ENCODE data around the gene GAA.

GAA gene

DNA sequence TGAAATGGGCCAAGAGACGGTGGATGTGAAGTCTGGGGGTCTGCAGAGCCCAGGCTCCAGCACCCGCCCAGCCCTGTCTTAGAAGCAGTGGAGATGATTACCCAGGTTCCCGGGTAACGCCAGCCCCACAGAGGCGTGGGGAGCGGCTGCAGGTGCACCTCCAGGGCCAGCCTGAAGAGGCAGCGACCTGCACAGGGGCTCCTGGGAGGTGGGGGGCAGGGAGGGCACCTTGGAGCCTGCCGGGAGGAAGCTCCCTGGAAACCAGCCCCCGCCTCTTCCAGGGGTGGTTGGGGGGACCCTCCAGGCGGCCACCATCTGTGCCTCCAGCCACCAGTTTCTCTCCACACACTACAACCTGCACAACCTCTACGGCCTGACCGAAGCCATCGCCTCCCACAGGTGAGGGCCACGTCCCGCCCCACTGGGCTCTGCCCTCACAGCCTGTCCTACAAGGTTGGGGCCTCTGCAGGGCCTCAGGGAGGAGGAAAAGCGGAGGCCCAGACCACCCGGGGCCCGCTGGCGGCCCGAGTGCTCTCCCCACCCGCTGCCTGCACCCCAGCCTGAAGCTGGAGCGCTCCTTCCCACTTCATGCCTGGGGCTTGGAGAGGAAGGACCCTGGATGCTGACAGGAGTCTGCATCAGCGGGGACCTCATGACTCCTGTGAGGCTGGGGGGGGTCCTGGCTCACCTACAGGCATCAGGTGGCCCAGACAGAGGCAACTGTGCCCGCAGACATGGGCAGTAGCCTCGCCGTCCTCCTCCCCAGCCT, 10.5 kb downstream of the GAA start:
- Mint-ChIP-seq H3K27ac (no peak overlapping the region), H3K9me3 (no peaks in the 10 kb centered on the region), H3K36me3 (ENCODE audit: low read depth) (peaks cover 100% of the 10 kb centered on the region), H3K4me3 (no peak overlapping the region), H3K4me1 (ENCODE audit: low read depth) (no peaks in the 10 kb centered on the region), H3K27me3 (no peaks in the 10 kb centered on the region)
- intact Hi-C loops (cut with micrococcal nuclease) = no loop called here

DNA sequence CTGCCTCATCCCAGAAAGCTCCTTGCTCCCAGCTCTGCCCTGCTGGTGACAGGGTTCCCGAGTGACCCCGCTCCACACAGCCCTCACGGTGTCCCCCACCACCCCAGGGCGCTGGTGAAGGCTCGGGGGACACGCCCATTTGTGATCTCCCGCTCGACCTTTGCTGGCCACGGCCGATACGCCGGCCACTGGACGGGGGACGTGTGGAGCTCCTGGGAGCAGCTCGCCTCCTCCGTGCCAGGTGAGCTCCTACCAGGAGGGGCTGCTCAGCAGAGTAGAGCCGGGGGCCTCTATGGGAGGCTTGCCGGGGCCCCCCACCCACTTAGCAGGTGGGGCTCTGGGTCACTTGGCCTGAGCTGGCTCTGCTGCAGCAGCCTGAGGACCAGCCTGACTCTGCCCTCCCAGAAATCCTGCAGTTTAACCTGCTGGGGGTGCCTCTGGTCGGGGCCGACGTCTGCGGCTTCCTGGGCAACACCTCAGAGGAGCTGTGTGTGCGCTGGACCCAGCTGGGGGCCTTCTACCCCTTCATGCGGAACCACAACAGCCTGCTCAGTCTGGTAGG, 11.2 kb downstream of the GAA start:
- no peak overlapping the region for H3K27ac Mint-ChIP-seq
- no peak overlapping the region for H3K4me3 Mint-ChIP-seq
- H3K36me3 Mint-ChIP-seq (ENCODE audit: low read depth) = peaks cover 100% of the 10 kb centered on the region
- no peaks in the 10 kb centered on the region for H3K9me3 Mint-ChIP-seq
- no peaks in the 10 kb centered on the region for H3K27me3 Mint-ChIP-seq
- intact Hi-C loops (cut with micrococcal nuclease) = no loop called here
- H3K4me1 Mint-ChIP-seq (ENCODE audit: low read depth) = no peaks in the 10 kb centered on the region

- Mint-ChIP-seq H3K36me3 (ENCODE audit: low read depth) (peaks cover 100% of the 10 kb centered on the region), H3K9me3 (no peaks in the 10 kb centered on the region), H3K4me1 (ENCODE audit: low read depth) (no peaks in the 10 kb centered on the region), H3K27ac (no peak overlapping the region), H3K27me3 (no peaks in the 10 kb centered on the region), H3K4me3 (no peak overlapping the region)
- intact Hi-C loops (cut with micrococcal nuclease) = no loop called here
Measured at GRCh38 chr17:80113033-80113484, 11.7 kb downstream of the GAA start.

DNA sequence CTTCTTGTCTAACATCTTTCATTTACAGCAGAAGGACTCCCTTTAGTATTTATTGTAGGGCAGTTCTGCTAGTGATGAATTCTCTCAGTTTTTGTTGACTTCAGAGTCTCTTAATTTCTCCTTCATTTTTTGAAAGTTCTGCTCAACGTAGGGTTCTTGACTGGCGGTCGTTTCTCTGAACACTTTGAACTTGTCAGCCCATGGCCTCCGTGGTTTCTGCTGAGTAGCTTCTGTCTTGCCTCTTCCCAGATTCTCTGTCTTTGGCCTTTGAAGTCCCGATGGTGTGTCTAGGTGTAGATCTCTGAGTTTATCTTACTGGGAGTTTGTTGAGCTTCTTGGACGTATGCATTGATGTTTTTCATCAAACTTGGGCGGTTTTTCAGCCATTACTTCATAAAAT, 13.4 kb downstream of the GAA start:
- Mint-ChIP-seq H3K27me3 (no peaks in the 10 kb centered on the region), H3K4me3 (no peak overlapping the region), H3K27ac (no peak overlapping the region), H3K36me3 (ENCODE audit: low read depth) (peaks cover 100% of the 10 kb centered on the region), H3K9me3 (no peaks in the 10 kb centered on the region), H3K4me1 (ENCODE audit: low read depth) (no peaks in the 10 kb centered on the region)
- intact Hi-C loops (cut with micrococcal nuclease) = no loop called here

GRCh38 chr17:80115159-80115558, 13.8 kb downstream of the GAA start:
- Mint-ChIP-seq H3K36me3 (ENCODE audit: low read depth) (peaks cover 99% of the 10 kb centered on the region), H3K27ac (no peak overlapping the region)
- intact Hi-C loops (cut with micrococcal nuclease) = no loop called here

DNA sequence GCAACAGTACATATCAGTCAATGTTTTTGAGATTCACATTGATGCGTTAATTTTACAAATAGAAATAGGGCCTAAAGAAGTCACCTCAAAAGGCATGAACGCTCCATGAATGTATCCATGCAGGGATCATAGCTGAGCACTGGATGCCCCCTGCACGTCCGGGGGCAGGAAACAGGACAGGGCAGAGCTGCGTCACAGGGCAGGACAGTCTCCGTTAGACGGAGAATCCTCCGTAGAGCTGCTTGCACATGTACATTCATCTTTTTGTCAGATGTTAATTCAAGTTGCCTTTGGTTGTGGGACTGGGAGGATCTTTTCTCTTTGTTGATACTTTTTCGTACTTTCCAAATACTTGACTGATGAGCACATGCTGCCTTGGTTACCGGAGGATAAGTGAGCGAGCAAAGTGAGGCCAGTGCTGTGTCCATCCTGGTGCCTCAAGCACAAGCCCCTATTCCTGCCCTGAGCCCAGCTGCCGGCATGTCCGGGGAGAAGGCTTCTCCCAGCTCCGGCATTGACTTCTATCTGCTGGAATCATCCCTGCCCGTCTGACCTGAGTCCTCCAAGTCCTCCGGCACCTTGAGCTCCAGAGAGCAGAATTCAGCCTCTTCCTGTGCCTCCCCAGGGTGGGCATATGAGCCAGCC, 15.0 kb downstream of the GAA start:
- H3K36me3 Mint-ChIP-seq (ENCODE audit: low read depth) = peaks cover 87% of the 10 kb centered on the region
- H3K27me3 Mint-ChIP-seq = no peaks in the 10 kb centered on the region
- H3K4me1 Mint-ChIP-seq (ENCODE audit: low read depth) = no peaks in the 10 kb centered on the region
- no peaks in the 10 kb centered on the region for H3K9me3 Mint-ChIP-seq
- H3K27ac Mint-ChIP-seq = no peak overlapping the region
- intact Hi-C loops (cut with micrococcal nuclease) = no loop called here
- H3K4me3 Mint-ChIP-seq = no peak overlapping the region

More at GRCh38 chr17:80115159-80115558, 13.8 kb downstream of the GAA start:
- H3K9me3 Mint-ChIP-seq = no peaks in the 10 kb centered on the region
- H3K4me3 Mint-ChIP-seq = no peak overlapping the region
- H3K27me3 Mint-ChIP-seq = no peaks in the 10 kb centered on the region
- H3K4me1 Mint-ChIP-seq (ENCODE audit: low read depth) = no peaks in the 10 kb centered on the region

- Mint-ChIP-seq H3K4me3 (no peak overlapping the region), H3K9me3 (no peaks in the 10 kb centered on the region), H3K36me3 (ENCODE audit: low read depth) (peaks cover 81% of the 10 kb centered on the region), H3K4me1 (ENCODE audit: low read depth) (no peaks in the 10 kb centered on the region), H3K27ac (no peak overlapping the region), H3K27me3 (no peaks in the 10 kb centered on the region)
- intact Hi-C loops (cut with micrococcal nuclease) = no loop called here
Measured at GRCh38 chr17:80116921-80117380, 15.6 kb downstream of the GAA start.

DNA sequence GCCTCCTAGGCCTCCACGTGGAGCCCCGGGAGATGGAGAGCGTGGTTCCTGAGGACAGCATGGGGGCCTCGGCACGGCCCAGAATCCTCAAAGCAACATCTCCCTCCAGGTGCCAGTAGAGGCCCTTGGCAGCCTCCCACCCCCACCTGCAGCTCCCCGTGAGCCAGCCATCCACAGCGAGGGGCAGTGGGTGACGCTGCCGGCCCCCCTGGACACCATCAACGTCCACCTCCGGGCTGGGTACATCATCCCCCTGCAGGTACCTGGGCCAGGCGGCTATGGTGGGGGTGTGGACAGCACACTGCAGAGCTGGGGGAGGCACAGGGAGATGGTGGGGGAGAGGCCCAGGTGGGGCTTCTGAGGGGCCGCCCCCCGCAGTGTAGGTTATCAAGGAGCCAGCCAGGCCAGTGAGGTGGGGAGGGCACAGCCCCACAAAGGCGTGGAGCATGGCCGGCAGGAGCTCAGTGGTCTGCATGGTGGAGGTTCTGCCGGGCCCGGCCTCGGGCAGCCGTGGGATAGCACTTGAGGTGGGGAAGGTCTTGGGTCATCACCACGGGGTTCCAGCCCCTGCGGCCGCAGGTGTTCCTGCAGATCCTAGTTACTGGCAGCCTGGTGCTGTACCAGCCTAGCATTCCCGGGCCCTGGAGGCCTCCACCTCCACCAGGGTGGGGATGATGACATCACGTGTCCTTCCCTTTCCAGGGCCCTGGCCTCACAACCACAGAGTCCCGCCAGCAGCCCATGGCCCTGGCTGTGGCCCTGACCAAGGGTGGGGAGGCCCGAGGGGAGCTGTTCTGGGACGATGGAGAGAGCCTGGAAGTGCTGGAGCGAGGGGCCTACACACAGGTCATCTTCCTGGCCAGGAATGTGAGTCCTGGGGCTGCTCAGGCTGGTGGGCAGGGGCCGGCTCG, 16.4 kb downstream of the GAA start:
- intact Hi-C loops (cut with micrococcal nuclease) = no loop called here
- Mint-ChIP-seq H3K36me3 (ENCODE audit: low read depth) (peaks cover 73% of the 10 kb centered on the region), H3K9me3 (no peaks in the 10 kb centered on the region), H3K27ac (no peak overlapping the region), H3K4me1 (ENCODE audit: low read depth) (no peaks in the 10 kb centered on the region), H3K27me3 (no peaks in the 10 kb centered on the region), H3K4me3 (no peak overlapping the region)

GRCh38 chr17:80118601-80119270, 17.4 kb downstream of the GAA start:
- no peaks in the 10 kb centered on the region for H3K27me3 Mint-ChIP-seq
- peaks cover 63% of the 10 kb centered on the region for H3K36me3 Mint-ChIP-seq (ENCODE audit: low read depth)
- no peaks in the 10 kb centered on the region for H3K9me3 Mint-ChIP-seq
- intact Hi-C loops (cut with micrococcal nuclease) = no loop called here
- H3K27ac Mint-ChIP-seq = no peak overlapping the region
- H3K4me1 Mint-ChIP-seq (ENCODE audit: low read depth) = no peaks in the 10 kb centered on the region
- no peak overlapping the region for H3K4me3 Mint-ChIP-seq

DNA sequence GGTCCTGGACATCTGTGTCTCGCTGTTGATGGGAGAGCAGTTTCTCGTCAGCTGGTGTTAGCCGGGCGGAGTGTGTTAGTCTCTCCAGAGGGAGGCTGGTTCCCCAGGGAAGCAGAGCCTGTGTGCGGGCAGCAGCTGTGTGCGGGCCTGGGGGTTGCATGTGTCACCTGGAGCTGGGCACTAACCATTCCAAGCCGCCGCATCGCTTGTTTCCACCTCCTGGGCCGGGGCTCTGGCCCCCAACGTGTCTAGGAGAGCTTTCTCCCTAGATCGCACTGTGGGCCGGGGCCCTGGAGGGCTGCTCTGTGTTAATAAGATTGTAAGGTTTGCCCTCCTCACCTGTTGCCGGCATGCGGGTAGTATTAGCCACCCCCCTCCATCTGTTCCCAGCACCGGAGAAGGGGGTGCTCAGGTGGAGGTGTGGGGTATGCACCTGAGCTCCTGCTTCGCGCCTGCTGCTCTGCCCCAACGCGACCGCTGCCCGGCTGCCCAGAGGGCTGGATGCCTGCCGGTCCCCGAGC, 17.9 kb downstream of the GAA start:
- Mint-ChIP-seq H3K36me3 (ENCODE audit: low read depth) (peaks cover 57% of the 10 kb centered on the region), H3K4me1 (ENCODE audit: low read depth) (no peaks in the 10 kb centered on the region), H3K27me3 (no peaks in the 10 kb centered on the region), H3K9me3 (no peaks in the 10 kb centered on the region), H3K4me3 (no peak overlapping the region), H3K27ac (no peak overlapping the region)
- intact Hi-C loops (cut with micrococcal nuclease) = no loop called here

DNA sequence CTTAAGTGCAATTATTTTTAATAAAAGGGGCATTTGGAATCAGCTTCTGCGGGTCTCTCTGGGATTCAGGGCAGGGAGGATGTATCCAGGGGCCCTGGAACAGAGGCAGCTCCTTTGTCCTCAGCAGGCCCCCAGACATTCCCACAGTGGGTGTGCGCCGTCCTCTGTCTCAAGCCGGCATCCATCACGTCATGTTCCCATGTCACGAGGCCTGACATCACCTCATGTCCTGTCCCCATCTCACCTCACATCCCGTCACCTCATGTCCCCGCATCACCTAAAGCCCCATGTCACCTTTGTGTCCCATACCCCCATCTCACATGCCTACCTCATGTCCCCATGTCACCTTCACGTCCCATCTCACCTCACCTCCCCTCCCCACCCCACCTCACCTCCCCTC, 18.5 kb downstream of the GAA start:
- H3K36me3 Mint-ChIP-seq (ENCODE audit: low read depth) = peaks cover 52% of the 10 kb centered on the region
- intact Hi-C loops (cut with micrococcal nuclease) = no loop called here
- H3K4me3 Mint-ChIP-seq = no peak overlapping the region
- no peaks in the 10 kb centered on the region for H3K9me3 Mint-ChIP-seq
- no peak overlapping the region for H3K27ac Mint-ChIP-seq
- H3K27me3 Mint-ChIP-seq = no peaks in the 10 kb centered on the region
- H3K4me1 Mint-ChIP-seq (ENCODE audit: low read depth) = no peaks in the 10 kb centered on the region

- H3K36me3 Mint-ChIP-seq (ENCODE audit: low read depth) = peaks cover 30% of the 10 kb centered on the region
- no peak overlapping the region for H3K4me3 Mint-ChIP-seq
- H3K9me3 Mint-ChIP-seq = no peaks in the 10 kb centered on the region
- intact Hi-C loops (cut with micrococcal nuclease) = no loop called here
- H3K27me3 Mint-ChIP-seq = peaks cover 5% of the 10 kb centered on the region
- H3K27ac Mint-ChIP-seq = no peak overlapping the region
- no peaks in the 10 kb centered on the region for H3K4me1 Mint-ChIP-seq (ENCODE audit: low read depth)
Measured at GRCh38 chr17:80122026-80122575, 20.7 kb downstream of the GAA start.

GRCh38 chr17:80122926-80123505, 21.6 kb downstream of the GAA start:
- H3K36me3 Mint-ChIP-seq (ENCODE audit: low read depth) = peaks cover 21% of the 10 kb centered on the region
- no peaks in the 10 kb centered on the region for H3K4me1 Mint-ChIP-seq (ENCODE audit: low read depth)
- no peaks in the 10 kb centered on the region for H3K9me3 Mint-ChIP-seq
- H3K4me3 Mint-ChIP-seq = no peak overlapping the region
- intact Hi-C loops (cut with micrococcal nuclease) = no loop called here
- peaks cover 6% of the 10 kb centered on the region for H3K27me3 Mint-ChIP-seq
- H3K27ac Mint-ChIP-seq = no peak overlapping the region
